GM23338 (cell line): ENCODE data around the gene KRTCAP2.

Experiments used
- CTCF ChIP-seq, 2 experiments: fragments of 200-600 bp in 1 of 2; sonication (generic) in 1 of 2; conservative IDR thresholded peaks; 2 replicates each; pipeline versions ENCODE4 v1.5.1 to v1.6.1; 2016 to 2017; ENCODE audit warnings: antibody characterized with exemption in 2 of 2, low read depth in 2 of 2, mild to moderate bottlenecking in 2 of 2, moderate library complexity in 1 of 2
- EZH2 ChIP-seq: fragments of 200-600 bp; sonication (generic); IDR thresholded peaks from one replicate; pipeline ENCODE4 v1.8.0; 2017; ENCODE audit warnings: antibody characterized with exemption, mild to moderate bottlenecking, low read depth; ENCODE audit not compliant: unreplicated experiment
- EZH2phosphoT487 ChIP-seq: fragments of 200-600 bp; sonication (generic); IDR thresholded peaks from one replicate; pipeline ENCODE4 v1.8.1; 2018; ENCODE audit warnings: antibody characterized with exemption; ENCODE audit not compliant: unreplicated experiment
- NANOG ChIP-seq: IDR thresholded peaks from 2 replicates; pipeline ENCODE4 v1.6.1; 2016; ENCODE audit warnings: antibody characterized with exemption, borderline replicate concordance
- REST ChIP-seq: IDR thresholded peaks from one replicate; pipeline ENCODE4 v1.6.1; 2018; ENCODE audit warnings: antibody characterized with exemption; ENCODE audit not compliant: unreplicated experiment
- ZNF331 ChIP-seq: fragments of 250-450 bp; sonication (Bioruptor Pico); IDR thresholded peaks from 2 replicates; pipeline ENCODE4 v1.5.0; 2020; ENCODE audit warnings: low read depth, mild to moderate bottlenecking, moderate library complexity

DNA sequence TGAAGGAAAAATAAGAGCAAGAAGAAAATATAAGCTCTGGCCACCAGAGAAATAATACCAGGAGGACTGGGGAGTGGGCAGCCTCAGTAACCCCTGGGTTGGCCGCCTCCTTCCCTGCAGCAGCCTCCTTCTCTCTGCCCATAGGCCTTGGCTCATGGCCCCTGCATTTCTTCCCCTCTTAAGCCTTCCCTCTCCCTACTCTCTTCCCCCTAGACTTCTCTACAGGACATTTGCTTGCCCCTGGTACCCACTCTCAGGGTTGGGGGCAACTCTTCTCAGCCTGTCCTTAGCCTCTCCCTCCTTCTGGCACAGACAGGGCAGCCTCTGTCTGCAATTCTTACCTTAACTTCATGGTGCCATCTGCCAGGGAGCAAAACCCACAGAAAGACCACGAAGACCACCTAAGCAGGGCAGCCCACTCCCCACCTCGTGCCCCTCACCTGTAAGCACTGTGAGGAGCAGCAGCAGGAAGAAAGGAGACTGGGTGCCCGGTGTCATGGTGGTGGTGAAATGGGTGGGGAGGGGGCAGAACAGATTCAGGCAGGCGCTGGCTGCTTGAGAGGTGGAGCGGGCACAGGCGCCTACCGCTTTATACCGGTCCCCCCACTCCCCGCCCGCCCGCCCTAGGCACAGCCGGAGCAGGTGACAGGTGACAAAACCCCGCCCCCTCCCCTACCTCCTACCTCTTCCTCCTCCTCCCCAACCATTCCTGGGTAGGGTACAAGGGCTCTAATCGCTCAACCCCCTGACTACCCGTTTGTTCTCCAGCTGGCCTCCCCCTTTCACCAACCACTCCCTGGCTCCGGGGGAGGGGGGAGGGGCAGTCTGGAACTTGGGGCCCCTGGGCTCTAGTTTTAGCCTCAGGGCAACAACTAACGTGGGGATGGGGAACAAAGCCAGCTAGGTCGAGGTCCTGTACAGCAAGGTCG, 19.5 kb upstream of the KRTCAP2 start:
- TF ChIP-seq EZH2phosphoT487 (no peak), EZH2 (no peak), CTCF (conservative IDR thresholded peaks at IDR 0.05; ENCODE audit: low read depth in 2 of 2) (no peak), REST (no peak), NANOG (no peak), ZNF331 (CRISPR knock-in tag) (no peak)
